BLaER1 (cell line): ENCODE results near the gene FOXA3.

Experiments used
- H3K27ac ChIP-seq: shearing (Covaris generic); formaldehyde crosslinking; 2 replicates; pipeline ENCODE4 v1.8.1; 2022
- H3K27me3 ChIP-seq: shearing (Covaris generic); formaldehyde crosslinking; 2 replicates; pipeline ENCODE4 v1.8.1; 2022
- H3K36me3 ChIP-seq: shearing (Covaris generic); formaldehyde crosslinking; 2 replicates; pipeline ENCODE4 v1.8.1; 2022
- H3K4me1 ChIP-seq: shearing (Covaris generic); formaldehyde crosslinking; 2 replicates; pipeline ENCODE4 v1.8.1; 2022
- H3K4me2 ChIP-seq: shearing (Covaris generic); formaldehyde crosslinking; 2 replicates; pipeline ENCODE4 v1.8.1; 2022
- H3K4me3 ChIP-seq: shearing (Covaris generic); formaldehyde crosslinking; 2 replicates; pipeline ENCODE4 v1.8.1; 2022
- H3K9ac ChIP-seq: shearing (Covaris generic); formaldehyde crosslinking; 2 replicates; pipeline ENCODE4 v1.8.1; 2022
- H3K9me3 ChIP-seq: shearing (Covaris generic); formaldehyde crosslinking; 2 replicates; pipeline ENCODE4 v1.8.1; 2022
- H4K20me1 ChIP-seq: shearing (Covaris generic); formaldehyde crosslinking; 2 replicates; pipeline ENCODE4 v1.8.1; 2022
- Cebpa-rat ChIP-seq: shearing (Covaris generic); IDR thresholded peaks from 2 replicates; pipeline ENCODE4 v1.8.1; 2022

FOXA3 gene

GRCh38 chr19:45913874-45914830 lies 50.0 kb downstream of the FOXA3 start, which contains the start of gene NANOS2:
Gene NANOS2 (minus strand): TSS chr19:45914778. CDS start chr19:45914693, 85 bp downstream.
- Histone ChIP-seq H3K9ac (no peak within 1 kb of the TSS), H3K36me3 (no peaks in the 10 kb centered on the region), H3K27me3 (no peaks in the 10 kb centered on the region), H3K4me3 (no peak within 1 kb of the TSS), H3K4me1 (no peaks in the 10 kb centered on the region; the same call in 1 of the 2 replicates), H3K27ac (no peak within 1 kb of the TSS), H3K9me3 (peaks cover 8% of the 10 kb centered on the region; the same call in 1 of the 2 replicates), H4K20me1 (no peaks in the 10 kb centered on the region), H3K4me2 (no peak within 1 kb of the TSS)
- no peak for TF ChIP-seq Cebpa-rat

GRCh38 chr19:45917421-45918091 lies 53.4 kb downstream of the FOXA3 start:
- Histone ChIP-seq H3K4me1 (no peaks in the 10 kb centered on the region; the same call in 1 of the 2 replicates), H3K9ac (no peak overlapping the region), H4K20me1 (no peaks in the 10 kb centered on the region), H3K27ac (no peak overlapping the region), H3K4me3 (no peak overlapping the region), H3K36me3 (no peaks in the 10 kb centered on the region), H3K27me3 (no peaks in the 10 kb centered on the region), H3K4me2 (no peak overlapping the region), H3K9me3 (peaks cover 5% of the 10 kb centered on the region; the same call in 1 of the 2 replicates)
- no peak for TF ChIP-seq Cebpa-rat

- Histone ChIP-seq H3K9me3 (no peaks in the 10 kb centered on the region), H3K27me3 (no peaks in the 10 kb centered on the region), H4K20me1 (no peaks in the 10 kb centered on the region), H3K4me1 (no peaks in the 10 kb centered on the region), H3K27ac (no peak overlapping the region), H3K36me3 (no peaks in the 10 kb centered on the region), H3K4me3 (no peak overlapping the region), H3K9ac (no peak overlapping the region), H3K4me2 (no peak overlapping the region)
- no peak for TF ChIP-seq Cebpa-rat
Measured at GRCh38 chr19:45918721-45919120, 54.6 kb downstream of the FOXA3 start.

- Histone ChIP-seq H3K4me1 (no peaks in the 10 kb centered on the region), H3K4me3 (no peak overlapping the region), H3K27me3 (no peaks in the 10 kb centered on the region), H3K36me3 (no peaks in the 10 kb centered on the region), H3K9ac (no peak overlapping the region), H4K20me1 (no peaks in the 10 kb centered on the region), H3K27ac (no peak overlapping the region), H3K4me2 (no peak overlapping the region), H3K9me3 (no peaks in the 10 kb centered on the region)
- no peak for TF ChIP-seq Cebpa-rat
Measured at GRCh38 chr19:45919678-45920077, 55.6 kb downstream of the FOXA3 start.

GRCh38 chr19:45920458-45920857 lies 56.3 kb downstream of the FOXA3 start:
- H3K9ac ChIP-seq, result no peak overlapping the region
- no peak overlapping the region for H3K4me3 ChIP-seq
- no peak overlapping the region for H3K4me2 ChIP-seq
- H3K27me3 ChIP-seq, result no peaks in the 10 kb centered on the region
- H4K20me1 ChIP-seq, result no peaks in the 10 kb centered on the region
- H3K9me3 ChIP-seq, result no peaks in the 10 kb centered on the region
- H3K36me3 ChIP-seq, result no peaks in the 10 kb centered on the region
- no peak overlapping the region for H3K27ac ChIP-seq
- no peak for TF ChIP-seq Cebpa-rat
- H3K4me1 ChIP-seq, result no peaks in the 10 kb centered on the region

GRCh38 chr19:45922281-45922680 lies 58.2 kb downstream of the FOXA3 start:
- Histone ChIP-seq H3K9me3 (no peaks in the 10 kb centered on the region), H3K27me3 (no peaks in the 10 kb centered on the region), H3K27ac (no peak overlapping the region), H4K20me1 (no peaks in the 10 kb centered on the region), H3K9ac (no peak overlapping the region), H3K4me2 (no peak overlapping the region), H3K4me1 (no peaks in the 10 kb centered on the region), H3K4me3 (no peak overlapping the region), H3K36me3 (no peaks in the 10 kb centered on the region)
- no peak for TF ChIP-seq Cebpa-rat
